NCI-H2227 (cell line): ENCODE measurements around the gene SLC15A3.

Source experiments
- DNase-seq: peaks from one replicate; lab custom pipeline; 2025; ENCODE audit not compliant: unreplicated experiment; lab: John Stamatoyannopoulos, UW

Gene SLC15A3

GRCh38 chr11:60951904-60952741, at the start of gene SLC15A3:
Gene SLC15A3 (minus strand): TSS chr11:60952176. CDS start chr11:60951551, 625 bp downstream.
- DNase-seq = no peak

DNA sequence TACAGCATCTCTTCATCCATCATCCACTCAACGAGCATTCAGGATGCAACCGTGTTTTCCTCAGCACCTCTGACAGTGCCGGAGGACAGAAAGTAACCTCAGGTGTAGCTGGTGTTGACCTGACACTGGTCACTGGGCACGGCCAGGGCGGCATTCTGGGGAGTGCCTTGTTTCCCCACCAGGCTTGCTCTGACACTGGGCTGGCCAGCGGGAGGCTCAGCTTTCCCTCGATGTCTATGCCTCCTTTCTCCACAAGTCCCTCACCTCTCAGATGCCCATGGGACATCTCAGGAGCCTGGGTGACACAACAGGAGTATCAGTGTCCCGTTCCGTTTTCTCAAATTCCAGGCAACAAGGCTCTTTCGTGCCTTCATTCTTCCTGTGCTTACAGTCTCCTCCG, 48.5 kb upstream of the SLC15A3 start:
- no peak for DNase-seq

DNA sequence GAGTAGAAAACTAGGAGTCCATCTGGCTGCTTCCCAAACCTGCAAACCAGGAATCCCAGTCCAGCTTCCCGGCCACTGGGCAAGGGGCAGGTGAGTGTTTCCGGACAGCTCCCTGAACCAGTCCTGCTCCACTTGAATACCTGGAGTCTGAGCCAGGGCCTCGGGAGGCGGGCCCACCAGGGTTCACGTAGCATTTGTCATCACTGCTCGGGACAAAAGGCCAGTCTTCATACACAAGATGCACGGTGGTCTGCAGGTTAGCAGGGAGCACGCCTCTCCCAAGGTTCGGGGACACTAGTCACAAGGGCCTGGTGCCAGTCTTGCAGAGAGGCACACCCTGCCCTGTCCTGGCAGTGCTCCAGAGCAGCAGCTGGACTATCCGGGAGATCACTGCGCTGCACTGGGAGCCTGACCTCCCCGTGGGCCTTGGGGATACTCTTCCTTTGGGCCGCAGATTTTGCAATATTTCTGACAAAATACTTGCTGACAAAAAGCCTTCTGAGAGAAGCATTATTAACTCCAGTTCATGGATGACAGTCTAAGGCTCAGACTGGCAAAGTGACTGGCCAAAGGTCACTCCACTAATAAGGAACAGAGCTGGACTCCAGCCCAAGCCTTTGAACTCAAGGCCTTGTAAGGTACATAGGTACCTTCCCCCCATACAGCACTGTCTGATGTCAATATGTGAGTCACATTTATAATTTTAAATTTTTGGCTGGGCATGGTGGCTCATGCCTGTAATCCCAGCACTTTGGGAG, 44.6 kb upstream of the SLC15A3 start:
- no peak for DNase-seq

GRCh38 chr11:60995798-60996197, 43.8 kb upstream of the SLC15A3 start:
- DNase-seq = no peak

DNA sequence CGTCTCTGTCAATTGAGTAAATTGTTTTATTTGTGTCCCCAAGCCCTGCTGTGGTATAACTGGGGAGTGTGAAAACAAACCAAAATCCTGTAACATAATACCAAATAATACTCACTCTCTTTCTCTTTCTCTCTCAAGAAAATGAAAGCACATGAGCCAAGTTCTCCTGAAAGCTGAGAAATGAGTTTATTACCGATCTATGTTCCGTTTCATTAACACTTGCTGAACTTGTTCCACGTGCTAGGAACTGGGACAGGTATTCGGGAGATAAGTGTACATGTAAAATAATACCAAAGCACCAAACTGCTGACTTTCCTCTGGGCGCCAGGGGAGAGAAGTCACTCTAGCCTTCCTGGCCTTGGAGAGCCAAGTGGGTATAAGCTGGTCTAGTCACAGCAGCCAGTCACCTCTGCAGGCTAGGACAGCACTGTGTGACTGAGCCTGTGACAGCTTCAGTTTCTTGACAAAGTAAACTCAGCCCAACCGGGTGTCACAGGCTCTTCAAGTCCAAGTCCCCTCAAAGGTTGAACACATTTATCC, 42.6 kb upstream of the SLC15A3 start:
- no peak for DNase-seq

GRCh38 chr11:60993615-60994014, 41.6 kb upstream of the SLC15A3 start:
- no peak for DNase-seq

DNA sequence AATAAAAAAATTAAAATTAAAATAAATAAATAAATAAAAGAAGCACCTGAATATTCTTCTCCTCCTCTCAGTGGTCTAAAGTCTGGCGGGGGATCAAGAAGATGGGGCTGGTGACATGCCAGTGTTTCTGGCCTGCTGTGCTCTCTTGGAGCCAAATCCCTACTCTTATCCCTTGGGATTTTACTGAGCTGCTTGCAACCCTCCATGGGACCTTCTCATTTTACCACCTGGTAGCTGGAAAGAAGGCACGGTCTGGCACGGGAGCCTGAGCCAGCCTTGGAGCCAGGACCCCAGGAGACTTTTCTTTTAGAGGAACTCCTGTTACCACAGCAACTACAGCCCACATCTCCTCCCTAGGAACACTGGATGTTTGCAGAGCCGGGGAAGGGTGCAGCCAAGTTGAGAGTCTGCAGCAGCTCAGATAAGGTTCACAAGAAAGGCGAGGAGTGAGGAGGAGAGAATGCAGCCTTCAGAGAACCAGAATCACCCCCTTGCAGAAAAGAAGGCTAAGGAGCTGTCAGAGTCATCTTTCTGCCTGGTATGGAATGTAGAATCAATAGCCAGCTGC, 41.0 kb upstream of the SLC15A3 start:
- DNase-seq = no peak

DNA sequence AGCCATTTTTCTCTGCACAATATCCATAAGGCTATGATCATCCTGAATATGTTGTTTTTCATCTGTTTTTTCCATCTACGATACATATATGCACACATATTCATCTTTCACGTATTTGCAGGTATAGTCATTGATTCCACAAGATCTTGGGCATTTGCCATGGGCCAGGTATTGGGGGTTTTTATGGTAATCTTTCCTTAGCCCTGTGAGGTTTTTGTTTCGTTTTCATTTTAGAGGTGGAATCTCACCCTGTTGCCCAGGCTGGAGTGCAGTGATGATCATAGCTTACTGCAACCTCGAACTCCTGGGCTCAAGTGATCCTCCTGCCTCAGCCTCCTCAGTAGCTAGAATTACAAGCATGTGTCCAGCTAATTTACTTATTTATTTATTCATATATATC, 39.5 kb upstream of the SLC15A3 start:
- DNase-seq = no peak

- no peak for DNase-seq
Measured at GRCh38 chr11:60989093-60989650, 37.2 kb upstream of the SLC15A3 start.

- no peak for DNase-seq
Measured at GRCh38 chr11:60988658-60989057, 36.7 kb upstream of the SLC15A3 start.

DNA sequence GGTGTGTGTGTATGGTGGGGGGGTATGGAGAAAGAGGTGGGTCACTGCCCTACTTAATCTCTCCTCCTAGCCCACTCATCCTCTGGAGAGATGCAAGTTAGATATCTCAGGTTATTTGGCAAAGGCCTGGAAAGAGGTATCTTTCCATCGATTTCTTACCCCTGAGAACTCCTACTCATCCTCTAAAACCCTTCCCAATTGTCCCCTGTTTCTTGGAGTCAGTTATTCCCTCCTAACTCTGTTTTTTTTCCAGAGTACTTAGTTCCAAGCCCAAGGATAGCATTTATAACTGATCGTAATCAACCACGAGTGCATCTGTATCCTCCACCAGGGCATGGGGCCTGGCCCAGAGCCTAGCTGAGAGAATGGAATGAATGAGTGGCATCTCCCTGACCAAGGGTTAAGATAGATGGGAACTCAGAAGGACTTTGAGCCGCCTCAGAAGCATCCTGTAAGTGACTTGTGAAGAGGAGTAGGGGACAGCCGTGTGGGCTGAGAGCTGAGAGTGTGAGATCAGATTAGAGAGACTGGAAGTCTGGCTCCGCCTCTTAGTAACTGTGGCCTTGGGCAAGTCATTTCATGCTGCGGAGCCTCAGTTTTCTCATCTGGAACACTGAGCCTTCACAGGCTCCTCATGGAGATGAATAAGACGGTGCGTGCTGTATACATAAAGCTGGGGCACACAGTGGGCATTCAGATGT, 35.8 kb upstream of the SLC15A3 start:
- no peak for DNase-seq

- no peak for DNase-seq
Measured at GRCh38 chr11:60985991-60986915, 34.3 kb upstream of the SLC15A3 start.

DNA sequence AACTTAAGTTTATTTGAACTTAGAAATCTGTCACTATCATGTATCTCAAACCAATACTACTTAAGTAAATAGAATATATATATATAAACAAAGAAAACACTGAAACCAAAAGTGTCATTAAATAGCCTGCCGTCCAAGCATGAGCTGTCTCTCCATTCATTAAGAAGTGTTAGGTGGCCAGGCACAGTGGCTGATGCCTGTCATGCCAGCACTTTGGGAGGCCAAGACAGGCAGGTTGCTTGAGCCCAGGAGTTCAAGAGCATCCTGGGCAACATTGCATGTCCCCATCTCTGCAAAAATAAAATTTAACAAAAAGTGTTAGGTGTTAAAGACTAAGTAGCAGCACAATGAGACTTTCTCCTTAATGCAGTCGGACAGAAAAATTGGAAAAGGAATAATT, 33.5 kb upstream of the SLC15A3 start:
- DNase-seq = no peak

GRCh38 chr11:60984636-60985035, 32.7 kb upstream of the SLC15A3 start:
- no peak for DNase-seq

GRCh38 chr11:60984149-60984548, 32.2 kb upstream of the SLC15A3 start:
- no peak for DNase-seq

- no peak for DNase-seq
Measured at GRCh38 chr11:60982184-60982583, 30.2 kb upstream of the SLC15A3 start.

GRCh38 chr11:60981515-60981914, 29.5 kb upstream of the SLC15A3 start:
- no peak for DNase-seq

DNA sequence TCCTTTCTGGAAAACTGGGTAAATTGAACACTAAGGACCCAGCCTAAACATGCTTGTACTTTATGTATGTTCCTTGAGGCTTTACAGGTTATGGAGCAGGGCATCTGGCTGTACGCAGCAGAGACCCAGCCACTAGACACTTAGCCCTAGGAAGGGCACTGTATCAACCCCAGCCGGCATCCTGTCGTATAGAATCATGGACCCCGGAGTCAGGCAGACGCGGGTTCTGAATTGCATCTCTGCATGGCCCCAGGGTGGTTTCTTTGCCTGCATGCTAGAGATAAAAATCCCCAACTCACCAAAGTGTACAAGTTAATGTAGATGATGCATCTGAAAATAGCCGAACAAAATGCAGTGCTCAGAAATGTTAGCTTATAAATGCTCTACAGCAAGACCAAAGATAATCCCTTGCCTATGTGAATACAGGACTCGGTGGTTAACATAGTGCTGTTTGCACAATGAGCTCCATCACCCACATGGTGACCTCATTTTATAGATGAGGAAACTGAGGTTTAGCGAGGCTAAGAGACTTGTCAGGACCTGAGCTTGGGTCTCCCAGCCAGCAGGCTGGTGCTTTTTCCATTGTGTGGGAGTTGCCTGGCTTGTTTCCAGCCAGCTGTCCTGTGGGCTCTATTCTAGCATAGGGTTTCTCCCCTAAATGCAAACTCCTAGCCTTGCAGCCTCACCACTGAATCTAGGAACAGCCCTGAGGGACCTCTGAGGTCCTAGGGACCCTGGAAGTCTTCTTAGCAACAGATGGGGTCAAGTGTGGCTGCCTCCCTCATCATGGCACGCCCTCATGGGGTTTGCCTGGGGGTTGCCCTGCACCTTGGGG, 26.8 kb upstream of the SLC15A3 start:
- no peak for DNase-seq

DNA sequence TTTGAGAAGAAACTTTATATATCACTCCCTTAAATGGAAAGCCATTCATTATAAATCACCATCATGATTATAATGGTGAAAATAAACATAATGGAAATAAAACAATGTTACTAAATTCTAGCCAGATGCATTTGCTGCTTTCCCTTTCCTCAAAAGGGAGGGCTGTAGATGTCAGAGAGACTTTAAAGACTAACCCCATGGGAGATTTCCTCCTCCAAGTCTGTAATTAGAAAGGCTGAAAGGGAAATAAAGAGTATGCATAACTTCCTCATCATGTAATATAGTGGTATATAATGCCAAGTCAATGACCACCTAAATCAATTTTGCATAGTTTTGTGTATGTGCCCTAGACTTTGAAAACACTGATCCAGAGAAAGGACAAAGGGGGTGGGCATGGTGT, 25.9 kb upstream of the SLC15A3 start:
- no peak for DNase-seq
